ENCODE results near the gene SLC24A1.

SLC24A1 gene

DNA sequence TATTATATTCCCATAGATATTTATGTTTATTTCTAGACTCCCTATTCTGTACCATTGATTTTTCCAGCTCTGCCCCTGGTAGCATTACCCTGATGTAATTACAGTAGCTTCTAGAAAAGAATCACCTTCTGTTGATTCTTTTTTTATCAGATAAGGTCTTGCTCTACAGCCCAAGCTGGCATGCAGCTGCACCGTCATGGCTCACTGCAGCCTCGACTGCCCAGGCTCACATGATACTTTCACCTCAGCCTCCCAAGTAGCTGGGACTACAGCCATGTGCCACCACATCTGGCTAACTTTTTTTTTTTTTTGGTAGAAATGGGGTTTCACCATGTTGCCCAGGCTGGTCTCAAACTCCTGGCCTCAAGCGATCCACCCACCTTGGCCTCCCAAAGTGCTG is 41.8 kb downstream of the SLC24A1 start:
- no peak for TF ChIP-seq CTCF (conservative IDR thresholded peaks at IDR 0.05; ENCODE audit: low read depth, low read length)
- Histone ChIP-seq H3K9ac (no peak overlapping the region), H3K4me2 (no peak overlapping the region)

GRCh38 chr15:65666257-65666656 is 44.5 kb downstream of the SLC24A1 start:
- no peaks in the 10 kb centered on the region for H3K27me3 ChIP-seq (ENCODE audit: insufficient read depth, low read depth)
- no peak for TF ChIP-seq CTCF (conservative IDR thresholded peaks at IDR 0.05; ENCODE audit: low read depth, low read length)
- no peaks in the 10 kb centered on the region for H3K4me1 ChIP-seq (ENCODE audit: low read depth, poor library complexity, severe bottlenecking)
- H3K4me3 ChIP-seq (IDR thresholded peaks at IDR 0.05; ENCODE audit: insufficient read depth, low read depth, low read length): no peak overlapping the region
- H4K20me1 ChIP-seq (ENCODE audit: insufficient read depth): no peaks in the 10 kb centered on the region
- H3K36me3 ChIP-seq (ENCODE audit: insufficient read depth): no peaks in the 10 kb centered on the region
- H3K9ac ChIP-seq: no peak overlapping the region
- H2AFZ ChIP-seq (ENCODE audit: low read depth): no peak overlapping the region
- no peaks in the 10 kb centered on the region for H3K79me2 ChIP-seq (ENCODE audit: insufficient read depth, low read depth)
- no peak overlapping the region for H3K27ac ChIP-seq
- no peak overlapping the region for H3K4me2 ChIP-seq

More for the DNA sequence above, 41.8 kb downstream of the SLC24A1 start:
- no peak overlapping the region for H2AFZ ChIP-seq (ENCODE audit: low read depth)
- H3K79me2 ChIP-seq (ENCODE audit: insufficient read depth, low read depth): no peaks in the 10 kb centered on the region
- H3K4me1 ChIP-seq (ENCODE audit: low read depth, poor library complexity, severe bottlenecking): no peaks in the 10 kb centered on the region
- H4K20me1 ChIP-seq (ENCODE audit: insufficient read depth): no peaks in the 10 kb centered on the region
- H3K27me3 ChIP-seq (ENCODE audit: insufficient read depth, low read depth): no peaks in the 10 kb centered on the region
- no peak overlapping the region for H3K27ac ChIP-seq
- no peak overlapping the region for H3K4me3 ChIP-seq (IDR thresholded peaks at IDR 0.05; ENCODE audit: insufficient read depth, low read depth, low read length)
- no peaks in the 10 kb centered on the region; the same call in 1 of the 2 replicates for H3K36me3 ChIP-seq (ENCODE audit: insufficient read depth)

DNA sequence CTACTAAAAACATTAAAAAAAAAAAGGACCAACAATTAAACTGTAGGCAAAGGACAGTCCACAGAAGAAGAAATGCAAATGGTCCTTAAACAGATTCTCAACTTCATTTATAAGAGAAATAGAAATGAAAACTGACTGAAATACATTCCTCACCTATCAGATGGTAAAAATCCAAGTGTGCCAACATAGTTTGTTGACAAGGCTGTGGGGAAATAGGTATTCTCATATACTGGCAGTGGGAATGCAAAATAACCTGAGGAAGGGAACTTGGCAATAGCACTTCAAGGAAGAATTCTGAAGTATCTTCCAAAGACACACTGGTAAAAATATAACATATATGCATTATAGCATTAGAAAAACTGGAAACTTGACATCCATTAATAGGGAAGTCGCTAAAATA is 53.8 kb downstream of the SLC24A1 start:
- Histone ChIP-seq H4K20me1 (ENCODE audit: insufficient read depth) (no peaks in the 10 kb centered on the region), H3K9ac (no peak overlapping the region), H3K27me3 (ENCODE audit: insufficient read depth, low read depth) (no peaks in the 10 kb centered on the region), H3K79me2 (ENCODE audit: insufficient read depth, low read depth) (no peaks in the 10 kb centered on the region), H3K4me2 (no peak overlapping the region), H3K4me3 (IDR thresholded peaks at IDR 0.05; ENCODE audit: insufficient read depth, low read depth, low read length) (no peak overlapping the region), H3K4me1 (ENCODE audit: low read depth, poor library complexity, severe bottlenecking) (no peaks in the 10 kb centered on the region), H3K27ac (no peak overlapping the region), H3K36me3 (ENCODE audit: insufficient read depth) (no peaks in the 10 kb centered on the region), H2AFZ (ENCODE audit: low read depth) (no peak overlapping the region)
- no peak for TF ChIP-seq CTCF (conservative IDR thresholded peaks at IDR 0.05; ENCODE audit: low read depth, low read length)

GRCh38 chr15:65676123-65676522 is 54.4 kb downstream of the SLC24A1 start:
- H2AFZ ChIP-seq (ENCODE audit: low read depth): no peak overlapping the region
- H3K36me3 ChIP-seq (ENCODE audit: insufficient read depth): no peaks in the 10 kb centered on the region
- no peak overlapping the region for H3K4me3 ChIP-seq (IDR thresholded peaks at IDR 0.05; ENCODE audit: insufficient read depth, low read depth, low read length)
- no peaks in the 10 kb centered on the region for H3K4me1 ChIP-seq (ENCODE audit: low read depth, poor library complexity, severe bottlenecking)
- H3K27ac ChIP-seq: no peak overlapping the region
- no peaks in the 10 kb centered on the region for H3K27me3 ChIP-seq (ENCODE audit: insufficient read depth, low read depth)
- no peaks in the 10 kb centered on the region for H4K20me1 ChIP-seq (ENCODE audit: insufficient read depth)
- H3K79me2 ChIP-seq (ENCODE audit: insufficient read depth, low read depth): no peaks in the 10 kb centered on the region
- no peak overlapping the region for H3K4me2 ChIP-seq
- TF ChIP-seq CTCF (conservative IDR thresholded peaks at IDR 0.05; ENCODE audit: low read depth, low read length): no peak
- H3K9ac ChIP-seq: no peak overlapping the region

Data from KMS-11 (cell line).